ENCODE measurements around the gene NTM.

NTM gene

GRCh38 chr11:131976021-131976420, 605.6 kb downstream of the NTM start:
- in situ Hi-C loops (cut with MboI; ENCODE audit: low sequenced_read_pairs), result no loop called here

GRCh38 chr11:131977231-131977630, 606.8 kb downstream of the NTM start:
- in situ Hi-C loops (cut with MboI; ENCODE audit: low sequenced_read_pairs), result no loop called here

- in situ Hi-C loops (cut with MboI; ENCODE audit: low sequenced_read_pairs), result no loop called here
Measured at GRCh38 chr11:131977854-131978253, 607.4 kb downstream of the NTM start.

GRCh38 chr11:131978351-131978750, 607.9 kb downstream of the NTM start:
- in situ Hi-C loops (cut with MboI; ENCODE audit: low sequenced_read_pairs), result no loop called here

- in situ Hi-C loops (cut with MboI; ENCODE audit: low sequenced_read_pairs), result no loop called here
Measured at GRCh38 chr11:131979364-131979763, 608.9 kb downstream of the NTM start.

GRCh38 chr11:131980199-131980598, 609.8 kb downstream of the NTM start:
- in situ Hi-C loops (cut with MboI; ENCODE audit: low sequenced_read_pairs), result no loop called here

- in situ Hi-C loops (cut with MboI; ENCODE audit: low sequenced_read_pairs), result no loop called here
Measured at GRCh38 chr11:131980888-131981668, 610.7 kb downstream of the NTM start.

GRCh38 chr11:131982154-131982553, 611.7 kb downstream of the NTM start:
- in situ Hi-C loops (cut with MboI; ENCODE audit: low sequenced_read_pairs), result no loop called here

- in situ Hi-C loops (cut with MboI; ENCODE audit: low sequenced_read_pairs), result no loop called here
Measured at GRCh38 chr11:131985846-131986301, 615.5 kb downstream of the NTM start.

- in situ Hi-C loops (cut with MboI; ENCODE audit: low sequenced_read_pairs), result no loop called here
Measured at GRCh38 chr11:131987703-131988102, 617.3 kb downstream of the NTM start.

GRCh38 chr11:131991606-131992005, 621.2 kb downstream of the NTM start:
- in situ Hi-C loops (cut with MboI; ENCODE audit: low sequenced_read_pairs), result no loop called here

GRCh38 chr11:131993246-131993645, 622.8 kb downstream of the NTM start:
- in situ Hi-C loops (cut with MboI; ENCODE audit: low sequenced_read_pairs), result no loop called here

GRCh38 chr11:131998020-131998419, 627.6 kb downstream of the NTM start:
- in situ Hi-C loops (cut with MboI; ENCODE audit: low sequenced_read_pairs), result no loop called here

- in situ Hi-C loops (cut with MboI; ENCODE audit: low sequenced_read_pairs), result no loop called here
Measured at GRCh38 chr11:131999084-131999483, 628.7 kb downstream of the NTM start.

GRCh38 chr11:131999955-132000354, 629.5 kb downstream of the NTM start:
- in situ Hi-C loops (cut with MboI; ENCODE audit: low sequenced_read_pairs), result no loop called here

GRCh38 chr11:132005887-132006286, 635.5 kb downstream of the NTM start:
- in situ Hi-C loops (cut with MboI; ENCODE audit: low sequenced_read_pairs), result no loop called here

- in situ Hi-C loops (cut with MboI; ENCODE audit: low sequenced_read_pairs), result no loop called here
Measured at GRCh38 chr11:132006884-132007580, 636.6 kb downstream of the NTM start.

GRCh38 chr11:132008226-132008625, 637.8 kb downstream of the NTM start:
- in situ Hi-C loops (cut with MboI; ENCODE audit: low sequenced_read_pairs), result no loop called here

- in situ Hi-C loops (cut with MboI; ENCODE audit: low sequenced_read_pairs), result no loop called here
Measured at GRCh38 chr11:132008872-132009271, 638.5 kb downstream of the NTM start.

- in situ Hi-C loops (cut with MboI; ENCODE audit: low sequenced_read_pairs), result no loop called here
Measured at GRCh38 chr11:132020001-132020400, 649.6 kb downstream of the NTM start.

- in situ Hi-C loops (cut with MboI; ENCODE audit: low sequenced_read_pairs), result no loop called here
Measured at GRCh38 chr11:132022285-132022684, 651.9 kb downstream of the NTM start.

GRCh38 chr11:132022733-132023478, 652.5 kb downstream of the NTM start:
- in situ Hi-C loops (cut with MboI; ENCODE audit: low sequenced_read_pairs), result no loop called here
